Transverse colon (tissue), 3 donors: ENCODE measurements around the gene ATL1.

Experiments
- CTCF ChIP-seq, 5 experiments: fragments of 200-600 bp in 3 of 5; fragments of 450-650 bp in 2 of 5; sonication (generic) in 3 of 5; IDR thresholded peaks; 1 replicate in 2 of 5; 2 replicates in 3 of 5; pipeline ENCODE4 v1.5.1; 2016 to 2017; ENCODE audit warnings: antibody characterized with exemption in 5 of 5, inconsistent platforms in 3 of 5, mild to moderate bottlenecking in 2 of 5, moderate library complexity in 1 of 5
- POLR2A ChIP-seq: fragments of 450-650 bp; IDR thresholded peaks from one replicate; pipeline ENCODE4 v1.6.1; 2016; ENCODE audit warnings: antibody characterized with exemption, mild to moderate bottlenecking, moderate library complexity

GRCh38 chr14:50678163-50678562 is 118.2 kb downstream of the ATL1 start:
- TF ChIP-seq CTCF (IDR thresholded peaks at IDR 0.05) (no peak), POLR2A (no peak)
